ENCODE data around the gene FARP2. TPM values are rescaled to one million over a fixed set of nuclear protein-coding genes. Genes with fewer than 3 reads are reported as not detected.
"Not testable (repeated sequence)": the region's sequence is repeated elsewhere in the genome, so short reads cannot be mapped to it uniquely, and the experiment has no call there.

The FARP2 gene
- total RNA-seq, 1 donor from 2014 or later, result 120 TPM

DNA sequence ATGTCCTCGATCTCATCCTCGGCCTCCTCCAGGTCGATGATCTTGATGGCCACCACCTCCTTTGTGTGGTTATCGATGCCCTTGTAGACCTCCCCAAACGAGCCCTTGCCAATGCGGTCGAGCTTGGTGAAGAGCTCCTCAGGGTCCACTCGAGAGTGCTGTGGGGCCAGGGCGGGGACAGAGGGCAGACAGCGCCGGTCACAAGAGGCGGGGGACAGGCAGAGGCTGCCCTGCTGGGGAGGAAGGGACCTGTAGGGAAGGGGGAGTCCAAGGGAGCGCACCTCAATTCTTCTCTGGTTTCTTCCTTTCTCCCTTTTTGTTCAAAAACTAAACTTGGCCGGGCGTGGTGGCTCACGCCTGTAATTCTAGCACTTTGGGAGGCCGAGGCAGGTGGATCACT lies 145.5 kb downstream of the FARP2 start:
- DNase-seq (ENCODE audit: low spot score), result no peak

DNA sequence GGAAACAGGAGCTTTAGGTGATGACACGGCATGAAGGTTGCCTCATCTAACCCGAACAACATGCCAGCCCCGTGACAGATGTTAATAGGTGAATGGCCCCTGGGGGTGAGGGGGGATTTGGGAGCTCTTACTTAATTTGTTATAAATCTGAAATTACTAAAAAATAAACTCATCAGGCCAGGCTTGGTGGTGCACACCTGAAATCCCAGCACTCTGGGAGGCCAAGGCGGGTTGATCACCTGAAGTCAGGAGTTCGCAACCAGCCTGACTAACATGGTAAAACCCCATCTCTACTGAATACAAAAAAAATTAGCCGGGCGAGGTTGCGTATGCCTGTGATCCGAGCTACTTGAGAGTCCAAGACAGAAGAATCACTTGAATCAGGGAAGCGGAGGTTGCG lies 146.2 kb downstream of the FARP2 start:
- no peak for DNase-seq (ENCODE audit: low spot score)

DNA sequence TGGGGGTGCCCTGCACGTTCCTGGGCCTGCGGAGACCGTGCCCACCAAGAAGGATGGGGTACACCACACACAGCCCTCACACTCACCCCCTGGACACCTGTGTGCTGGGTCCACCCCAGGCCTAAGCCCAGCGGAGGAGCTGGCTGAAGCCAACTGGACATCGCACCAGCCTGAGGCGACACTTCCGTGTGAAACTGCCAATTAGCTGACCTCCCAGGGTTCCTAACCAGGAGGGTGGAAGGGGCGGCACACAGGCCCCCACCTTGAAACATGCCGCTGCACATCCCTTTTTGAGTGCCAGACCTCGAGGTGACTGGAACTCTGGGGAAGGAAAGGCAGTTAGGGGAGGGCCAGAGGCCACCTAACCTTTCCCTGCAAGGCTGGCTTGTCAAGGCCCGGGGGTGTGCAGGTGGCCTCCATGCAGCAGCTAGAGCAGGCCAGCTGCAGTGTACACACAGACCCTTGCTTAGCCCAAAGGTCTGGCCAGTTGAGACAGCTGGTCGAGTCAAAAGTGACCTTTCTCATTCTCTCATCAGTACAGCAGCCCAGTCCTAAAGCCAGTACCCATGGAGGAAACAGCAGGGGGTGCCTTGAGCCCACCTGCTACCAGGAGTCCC lies 147.8 kb downstream of the FARP2 start:
- no peak for DNase-seq (ENCODE audit: low spot score)

DNA sequence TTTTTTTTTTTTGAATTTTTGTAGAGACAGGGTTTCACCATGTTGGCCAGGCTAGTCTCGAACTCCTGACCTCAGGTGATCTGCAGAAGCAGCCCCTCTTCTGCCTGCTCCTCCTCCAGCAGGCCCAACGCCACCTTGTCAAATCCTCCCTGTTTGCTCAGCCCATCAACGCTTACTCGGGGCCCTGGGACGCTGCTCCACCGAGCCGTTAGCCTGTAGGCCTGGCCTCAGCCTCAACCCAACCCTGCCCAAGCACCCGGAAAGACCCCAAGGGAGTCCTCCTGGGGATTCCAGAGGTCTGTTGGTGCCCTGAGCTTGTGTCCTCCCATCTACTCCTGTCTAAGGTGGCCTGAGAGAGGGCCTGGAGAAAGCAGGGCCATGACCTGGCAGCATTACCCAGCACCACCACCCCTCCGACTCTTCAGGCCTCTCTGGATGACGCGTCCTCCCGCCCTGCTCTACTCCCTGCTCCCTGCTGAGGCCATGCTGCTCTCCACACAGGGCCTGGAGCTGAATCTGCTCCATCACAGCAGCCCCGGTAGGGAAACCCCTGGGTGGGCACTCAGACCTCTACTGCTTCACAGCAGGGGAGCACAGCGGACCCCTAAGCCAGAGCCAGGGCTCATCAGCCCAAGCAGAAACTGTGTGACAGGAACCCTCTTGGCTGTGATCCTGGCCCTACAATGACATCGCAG lies 149.1 kb downstream of the FARP2 start:
- no peak for DNase-seq (ENCODE audit: low spot score)

DNA sequence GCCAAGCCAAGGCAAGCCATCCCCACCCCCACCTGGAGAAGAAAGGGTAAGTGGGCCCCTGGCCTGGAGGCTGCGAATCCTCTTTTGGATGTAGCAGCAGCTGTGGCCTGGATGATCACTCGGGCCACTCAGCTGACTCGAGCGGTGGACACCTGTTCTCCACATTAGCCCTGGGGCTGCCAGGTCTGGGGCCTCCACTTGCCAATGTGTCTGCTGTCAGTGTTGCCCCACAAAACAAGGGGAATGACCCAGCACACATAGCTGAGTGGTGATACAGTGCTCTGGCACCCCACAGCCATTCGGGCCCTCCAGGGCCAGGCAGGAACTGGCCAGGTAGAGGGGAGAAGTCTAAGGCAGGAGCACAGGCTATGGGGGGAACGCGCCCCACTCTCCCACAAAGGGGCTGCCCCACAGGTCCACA lies 149.7 kb downstream of the FARP2 start:
- no peak for DNase-seq (ENCODE audit: low spot score)

DNA sequence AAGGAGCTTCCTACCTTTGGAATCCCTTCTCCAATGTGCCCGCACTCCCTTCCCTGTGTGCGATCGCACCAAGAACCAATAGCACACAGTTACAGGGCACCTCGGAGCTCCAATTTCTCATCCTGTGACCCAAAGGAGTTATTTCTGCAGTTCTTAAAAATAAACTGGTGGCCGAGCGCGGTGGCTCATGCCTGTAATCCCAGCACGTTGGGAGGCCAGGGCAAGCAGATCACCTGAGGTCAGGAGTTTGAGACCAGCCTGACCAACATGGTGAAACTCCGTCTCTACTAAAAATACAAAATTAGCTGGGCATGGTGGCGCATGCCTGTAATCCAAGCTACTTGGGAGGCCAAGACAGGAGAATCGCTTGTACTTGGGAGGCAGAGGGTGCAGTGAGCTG lies 150.2 kb downstream of the FARP2 start:
- DNase-seq (ENCODE audit: low spot score), result not testable (repeated sequence)

DNA sequence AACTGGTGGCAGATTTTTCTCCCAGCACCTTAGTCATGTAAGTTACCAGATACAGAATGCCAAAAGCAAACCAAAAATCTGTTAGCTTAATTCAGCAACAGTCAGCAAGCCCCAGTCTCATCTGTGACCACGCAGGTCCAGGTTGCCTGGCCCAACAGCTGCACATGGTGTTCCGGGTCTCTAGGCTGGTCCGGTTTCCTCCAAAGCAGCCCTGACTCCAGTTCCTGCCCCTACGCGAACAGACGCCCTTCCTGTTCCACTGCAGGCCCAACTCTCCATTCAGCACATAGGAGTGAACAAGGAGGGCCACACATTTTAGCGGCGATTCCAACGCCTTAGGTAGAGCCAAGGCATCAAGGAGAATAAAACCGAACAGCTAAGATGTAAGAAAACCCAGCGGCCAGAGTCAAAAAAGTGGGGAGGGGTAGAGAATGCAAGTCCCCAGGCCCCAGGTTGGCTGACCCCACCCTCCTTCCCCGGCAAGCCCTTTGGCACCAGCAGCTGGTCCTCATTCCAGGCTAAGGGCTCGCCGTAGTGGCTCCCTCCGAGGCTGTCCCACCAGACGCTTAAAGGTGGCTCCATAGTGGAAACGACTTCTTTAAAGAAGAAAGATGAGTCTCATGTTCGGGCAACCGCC lies 150.8 kb downstream of the FARP2 start:
- DNase-seq (ENCODE audit: low spot score), result no peak

DNA sequence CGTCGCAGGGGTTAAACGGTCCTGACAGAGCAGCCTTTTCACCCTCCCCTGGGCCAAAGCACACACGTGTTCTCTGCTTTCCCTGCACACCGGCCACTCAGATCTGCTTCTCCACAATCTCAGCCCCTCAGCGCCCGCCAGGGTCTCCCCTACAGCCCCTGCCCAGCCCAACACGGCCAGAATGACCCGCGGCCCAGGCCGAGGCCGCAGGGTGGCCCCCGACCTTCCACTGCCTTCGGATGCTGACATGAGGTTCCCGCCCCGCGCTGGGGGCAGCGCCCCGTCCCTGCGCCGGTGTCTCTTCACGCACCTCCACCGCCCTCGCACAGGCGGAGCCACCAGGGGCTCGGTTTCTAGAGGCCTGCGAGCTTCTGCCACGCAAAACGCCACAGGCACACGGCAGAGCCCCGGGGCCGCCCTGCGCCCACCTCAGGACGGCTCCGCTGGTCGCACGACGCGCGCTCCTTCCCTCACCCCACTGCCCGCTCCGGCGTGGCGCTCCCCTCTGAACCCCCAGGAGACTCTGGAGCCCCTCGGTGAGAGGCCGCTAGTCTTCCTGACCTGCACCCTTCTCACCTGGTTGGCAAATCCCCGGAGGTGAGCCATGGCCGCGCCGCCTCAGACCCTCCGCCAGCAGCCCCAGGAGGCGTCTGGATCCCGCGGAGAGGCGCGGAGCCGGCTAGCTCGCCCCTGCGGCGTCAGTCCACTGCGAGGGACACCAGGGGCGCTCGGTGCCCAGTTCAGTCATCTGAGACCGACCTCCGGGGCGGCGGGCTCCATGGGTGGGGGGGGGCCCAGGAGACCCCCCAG lies 151.6 kb downstream of the FARP2 start:
- no peak for DNase-seq (ENCODE audit: low spot score)

DNA sequence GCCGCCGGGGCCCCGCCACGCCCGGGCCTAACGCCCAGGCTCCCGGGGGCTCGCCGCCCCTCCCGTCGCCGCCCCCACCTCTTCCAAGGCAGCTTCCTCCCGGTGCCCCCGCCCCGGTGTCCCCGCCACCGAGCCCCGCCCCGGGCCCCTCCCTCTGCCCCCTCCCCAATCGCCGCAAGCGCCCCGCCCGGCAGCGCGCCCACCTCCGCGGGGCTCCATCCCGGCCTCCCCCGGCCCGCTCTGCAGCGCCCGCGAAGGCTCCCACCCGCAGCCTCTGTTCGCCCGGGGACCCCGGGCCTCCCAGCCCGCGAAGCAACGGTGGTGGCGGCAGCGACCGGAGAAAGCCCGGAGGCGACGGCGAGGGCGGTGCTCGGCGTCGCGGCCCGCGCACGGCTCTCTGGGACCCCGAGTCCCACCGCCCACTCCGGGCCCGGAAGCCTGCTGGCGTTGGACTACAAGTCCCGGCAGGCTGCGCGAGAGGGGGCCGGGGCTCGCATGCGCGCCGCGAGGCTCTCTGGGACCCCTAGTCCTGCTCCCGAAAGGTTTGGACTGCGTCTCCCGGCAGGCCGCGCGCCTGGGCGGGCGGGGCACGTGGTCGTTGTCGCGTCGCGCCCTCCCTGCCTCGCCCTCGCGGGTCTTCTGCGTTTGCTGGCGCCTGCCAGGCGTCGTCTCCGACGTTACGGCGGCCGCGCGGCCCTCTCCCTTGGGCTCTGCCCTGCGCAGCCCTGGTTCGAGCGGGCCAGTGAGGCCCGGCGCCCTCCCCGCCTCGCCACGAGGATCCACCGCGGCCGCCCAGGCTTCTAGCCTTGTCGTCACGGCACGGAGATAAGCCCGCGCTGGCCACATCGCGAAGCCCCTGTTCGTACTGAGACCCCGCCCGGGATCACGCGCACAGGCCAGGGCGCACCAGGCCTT lies 152.4 kb downstream of the FARP2 start, which contains the start of gene STK25:
Gene STK25 (minus strand): TSS at position 345 of the 915 bp plus-strand sequence. CDS start 549 bp downstream, outside the sequence.
- DNase-seq (ENCODE audit: low spot score), result peak; percentile 98

DNA sequence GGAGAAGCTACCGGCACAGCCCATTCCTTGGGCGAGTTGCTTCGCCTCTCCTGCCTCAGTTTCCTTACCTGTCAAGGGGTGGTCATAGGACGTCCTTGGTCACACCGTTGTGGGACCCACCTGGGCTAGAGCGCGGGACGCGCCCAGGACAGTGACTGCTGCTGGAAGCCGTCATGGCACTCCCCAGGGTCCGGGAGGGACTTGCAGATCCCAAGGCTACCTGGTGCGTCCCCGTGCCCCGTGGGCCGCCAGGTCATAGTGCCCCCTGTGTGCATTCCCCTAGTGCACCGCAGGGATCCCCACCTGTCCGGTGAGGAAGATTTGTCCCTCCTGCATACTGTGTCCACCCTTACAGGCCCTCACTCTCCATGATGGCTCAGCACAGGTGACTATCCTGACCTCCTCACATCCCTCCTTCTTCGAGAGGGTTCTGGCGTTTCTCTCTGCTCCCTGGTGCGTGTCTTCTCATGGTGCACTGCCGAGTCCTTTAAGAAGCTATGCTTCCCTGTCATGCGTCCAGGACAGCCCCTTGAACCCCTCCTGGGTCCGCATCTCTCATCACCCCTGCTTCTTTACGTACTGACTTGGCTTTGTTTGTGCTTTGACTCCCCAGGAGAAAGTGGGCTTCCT lies 153.2 kb downstream of the FARP2 start:
- DNase-seq (ENCODE audit: low spot score), result no peak

DNA sequence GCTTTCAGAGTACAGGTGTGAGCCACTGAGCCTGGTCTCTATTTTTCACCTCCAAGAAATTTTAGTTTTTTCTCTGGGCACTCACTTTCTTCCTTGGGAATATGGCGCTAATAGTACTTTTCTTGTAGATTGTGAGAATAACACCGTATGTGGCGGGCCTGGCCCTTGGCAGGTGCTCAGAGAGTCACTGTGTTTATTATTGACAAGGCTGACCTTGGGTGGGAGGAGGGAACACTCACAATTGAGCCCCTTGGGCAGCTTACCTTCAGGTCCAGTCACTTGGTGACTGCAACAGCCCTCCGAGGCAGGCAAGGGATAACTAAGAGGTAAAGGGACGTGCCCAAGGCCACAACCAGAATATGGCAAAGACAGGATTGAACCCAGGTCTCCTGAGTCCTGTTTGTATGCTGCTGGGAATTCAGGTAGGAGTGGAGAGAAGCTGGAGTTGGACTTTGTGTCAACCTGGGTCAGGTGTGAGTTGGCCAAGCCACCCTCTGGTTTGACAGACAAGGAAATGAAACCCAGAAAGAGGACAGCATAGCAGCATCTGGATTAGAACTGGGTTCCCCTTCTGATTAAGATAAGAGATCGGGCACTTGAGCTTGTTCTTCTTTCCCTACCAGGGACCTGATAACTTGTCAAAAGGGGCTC lies 155.1 kb downstream of the FARP2 start:
- DNase-seq (ENCODE audit: low spot score), result no peak

DNA sequence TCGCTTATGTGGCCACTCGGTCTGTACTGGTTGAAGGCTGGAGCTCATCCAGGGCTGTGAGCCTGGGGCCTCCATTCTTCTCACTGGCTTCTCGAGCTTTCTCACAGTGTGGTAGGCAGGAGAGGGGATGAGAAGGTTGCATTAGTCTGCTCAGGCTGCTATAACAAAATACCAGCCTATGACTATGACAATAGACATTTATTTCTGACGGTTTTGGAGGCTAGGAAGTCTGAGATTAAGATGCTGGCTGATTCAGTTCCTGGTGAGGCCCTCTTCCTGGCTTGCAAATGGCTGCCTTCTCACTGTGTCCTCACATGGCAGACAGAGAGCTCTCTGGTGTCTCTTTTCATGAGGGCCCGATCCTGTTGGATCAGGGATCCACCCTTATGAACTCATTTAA lies 158.5 kb downstream of the FARP2 start:
- no peak for DNase-seq (ENCODE audit: low spot score)

DNA sequence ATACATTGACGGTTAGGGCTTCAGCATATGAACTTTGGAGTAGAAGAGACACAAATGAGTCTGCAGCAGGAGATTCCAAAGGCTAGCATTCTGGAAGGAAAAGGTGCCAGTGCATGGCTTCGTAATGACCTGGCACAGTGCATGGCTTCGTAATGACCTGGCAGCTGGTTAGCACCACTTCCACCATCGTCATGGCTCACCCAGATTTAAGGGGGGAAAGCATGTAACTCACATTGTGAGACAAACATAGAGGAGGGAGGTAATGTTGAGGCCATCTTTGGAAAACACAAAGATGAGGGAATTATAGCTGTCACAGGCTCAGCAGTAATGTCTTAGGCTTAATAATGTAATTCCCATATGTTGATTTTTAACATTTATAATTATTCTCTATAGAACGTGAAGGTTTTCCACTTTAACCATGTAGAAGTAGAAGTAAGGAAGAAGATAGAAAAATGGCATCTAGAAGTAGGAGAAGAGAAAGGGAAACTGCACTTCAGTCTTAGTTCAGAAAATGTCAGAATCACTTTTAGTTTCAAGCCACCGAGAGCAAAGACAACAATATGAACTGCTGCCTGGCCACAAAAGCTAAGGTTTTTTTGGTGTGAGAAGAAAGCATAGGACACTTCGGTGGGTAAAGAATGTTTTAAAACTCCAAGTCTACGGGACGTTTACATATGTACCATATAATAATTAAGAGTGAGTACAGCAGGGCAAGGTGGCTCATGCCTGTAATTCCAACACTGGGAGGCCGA lies 159.1 kb downstream of the FARP2 start:
- DNase-seq (ENCODE audit: low spot score), result no peak

DNA sequence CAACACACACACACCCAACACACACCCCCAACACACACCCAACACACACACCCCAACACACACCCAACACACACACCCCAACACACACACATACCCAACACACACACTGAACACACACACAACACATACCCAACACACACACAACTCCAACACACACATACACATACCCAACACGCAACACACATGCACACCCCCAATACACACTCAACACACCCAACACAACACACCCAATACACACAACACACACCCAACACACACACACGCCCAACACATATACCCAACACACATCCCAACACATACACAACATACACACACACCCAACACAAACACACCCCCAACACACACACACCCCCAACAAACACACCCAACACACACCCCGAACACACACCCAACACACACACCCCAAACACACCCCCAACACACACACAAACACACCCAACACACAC lies 160.5 kb downstream of the FARP2 start:
- DNase-seq (ENCODE audit: low spot score), result no peak

DNA sequence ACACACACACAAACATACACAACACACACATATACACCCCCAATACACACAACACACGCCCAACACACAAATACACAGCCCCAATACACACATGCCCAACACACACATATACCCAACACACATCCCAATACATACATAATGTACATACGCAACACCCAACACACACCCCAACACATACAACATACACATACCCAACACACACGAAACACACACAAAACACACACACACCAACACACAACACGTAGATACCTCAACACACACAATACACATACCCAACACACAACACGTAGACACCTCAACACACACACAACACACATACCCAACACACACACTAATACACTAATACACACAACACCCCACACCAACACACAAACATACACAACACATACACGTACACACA lies 161.2 kb downstream of the FARP2 start:
- DNase-seq (ENCODE audit: low spot score), result no peak

DNA sequence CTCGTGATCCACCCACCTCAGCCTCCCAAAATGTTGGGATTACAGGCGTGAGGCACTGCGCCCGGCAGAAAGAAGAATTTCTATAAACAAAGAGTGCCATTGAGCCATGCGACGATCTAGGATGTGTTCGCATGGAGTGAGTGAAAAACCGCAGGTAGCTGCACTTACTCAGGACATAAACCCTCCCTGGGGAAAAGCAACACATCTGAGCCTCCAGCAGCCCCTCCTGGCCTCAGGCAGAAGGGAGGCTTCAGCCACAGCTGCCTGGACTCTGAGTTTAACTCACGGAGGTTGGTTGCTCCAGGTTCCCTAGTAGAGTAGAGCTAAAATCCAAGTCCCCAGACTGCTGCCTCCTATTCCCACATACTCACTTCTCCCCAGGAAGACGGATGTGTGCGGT lies 163.6 kb downstream of the FARP2 start:
- DNase-seq (ENCODE audit: low spot score), result no peak

DNA sequence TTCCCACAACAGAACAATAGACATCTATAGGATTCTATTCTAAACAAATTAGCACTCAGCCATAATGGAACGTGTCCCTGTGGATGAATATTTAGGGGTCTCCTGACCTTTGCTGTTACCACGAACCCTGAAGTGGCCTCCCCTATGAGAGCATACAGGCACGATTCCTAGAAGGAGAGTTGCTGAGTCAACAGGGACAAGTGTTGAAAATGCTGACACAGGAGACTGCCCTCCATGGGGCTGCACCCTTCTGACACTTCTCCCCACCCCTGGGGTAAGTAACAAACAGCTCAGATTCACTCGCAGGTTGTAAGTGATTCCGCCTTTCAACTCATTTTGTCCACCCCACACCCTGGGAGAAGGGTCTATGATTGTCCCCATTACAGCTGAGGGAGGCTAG lies 166.4 kb downstream of the FARP2 start:
- no peak for DNase-seq (ENCODE audit: low spot score)

DNA sequence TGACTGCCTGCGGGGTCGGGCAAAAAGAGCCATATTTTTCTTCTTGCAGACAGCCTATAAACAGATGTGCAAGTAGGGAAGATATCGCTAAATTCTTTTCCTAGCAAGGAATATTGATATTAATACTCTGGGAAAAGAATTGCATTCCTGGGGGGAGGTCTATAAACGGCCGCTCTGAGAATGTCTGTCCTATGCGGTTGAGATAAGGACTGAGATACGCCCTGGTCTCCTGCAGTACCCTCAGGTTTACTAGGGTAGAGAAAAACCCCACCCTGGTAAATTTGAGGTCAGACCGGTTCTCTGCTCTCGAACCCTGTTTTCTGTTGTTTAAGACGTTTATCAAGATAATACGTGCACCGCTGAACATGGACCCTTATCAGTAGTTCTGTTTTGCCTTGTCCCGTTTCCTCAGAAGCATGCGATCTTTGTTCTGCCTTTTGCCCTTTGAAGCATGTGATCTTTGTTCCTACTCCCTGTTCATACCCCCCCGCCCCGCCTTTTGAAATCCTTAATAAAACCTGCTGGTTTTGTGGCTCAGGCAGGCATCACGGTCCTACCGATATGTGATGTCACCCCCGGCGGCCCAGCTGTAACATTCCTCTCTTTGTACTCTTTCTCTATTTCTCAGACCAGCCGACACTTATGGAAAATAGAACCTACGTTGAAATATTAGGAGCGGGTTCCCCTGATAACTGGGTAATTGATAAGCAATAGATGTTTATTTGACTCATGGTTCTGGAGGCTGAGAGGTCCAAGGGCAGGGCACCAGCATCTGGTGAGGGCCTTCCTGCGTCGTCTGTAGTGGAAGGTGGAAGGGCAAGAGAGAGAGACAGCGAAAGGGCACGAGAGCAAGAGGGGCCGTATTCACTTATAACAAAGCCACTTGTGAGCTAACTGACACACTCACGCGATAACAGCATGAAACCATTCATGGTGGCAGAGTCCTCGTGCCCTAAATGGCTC lies 170.0 kb downstream of the FARP2 start:
- DNase-seq (ENCODE audit: low spot score), result not testable (repeated sequence)
